NB4 (cell line): ENCODE measurements around the gene CYB5R3.

Experiments
- CTCF ChIP-seq: IDR thresholded peaks from one replicate; pipeline ENCODE4 v1.5.1; 2012; ENCODE audit warnings: low read depth, low read length
- MAX ChIP-seq: IDR thresholded peaks from 2 replicates; pipeline ENCODE4 v1.6.1; 2011; ENCODE audit warnings: low read depth, low read length

- TF ChIP-seq CTCF (no peak), MAX (no peak)
Measured at GRCh38 chr22:42643634-42644421, 5.4 kb downstream of the CYB5R3 start.
